CD4-positive, alpha-beta T cell treated with Interleukin-4 for 4 hours (primary cell): ENCODE data around the gene RECQL5.
A peak's percentile ranks its signal among the peaks of the same experiment; 100 is the strongest.
"Not testable (repeated sequence)": the region's sequence is repeated elsewhere in the genome, so short reads cannot be mapped to it uniquely, and the experiment has no call there.

ENCODE experiments used
- DNase-seq: peaks from one replicate; pipeline ENCODE4 v3.0.0-alpha.2; 2020

The RECQL5 gene

DNA sequence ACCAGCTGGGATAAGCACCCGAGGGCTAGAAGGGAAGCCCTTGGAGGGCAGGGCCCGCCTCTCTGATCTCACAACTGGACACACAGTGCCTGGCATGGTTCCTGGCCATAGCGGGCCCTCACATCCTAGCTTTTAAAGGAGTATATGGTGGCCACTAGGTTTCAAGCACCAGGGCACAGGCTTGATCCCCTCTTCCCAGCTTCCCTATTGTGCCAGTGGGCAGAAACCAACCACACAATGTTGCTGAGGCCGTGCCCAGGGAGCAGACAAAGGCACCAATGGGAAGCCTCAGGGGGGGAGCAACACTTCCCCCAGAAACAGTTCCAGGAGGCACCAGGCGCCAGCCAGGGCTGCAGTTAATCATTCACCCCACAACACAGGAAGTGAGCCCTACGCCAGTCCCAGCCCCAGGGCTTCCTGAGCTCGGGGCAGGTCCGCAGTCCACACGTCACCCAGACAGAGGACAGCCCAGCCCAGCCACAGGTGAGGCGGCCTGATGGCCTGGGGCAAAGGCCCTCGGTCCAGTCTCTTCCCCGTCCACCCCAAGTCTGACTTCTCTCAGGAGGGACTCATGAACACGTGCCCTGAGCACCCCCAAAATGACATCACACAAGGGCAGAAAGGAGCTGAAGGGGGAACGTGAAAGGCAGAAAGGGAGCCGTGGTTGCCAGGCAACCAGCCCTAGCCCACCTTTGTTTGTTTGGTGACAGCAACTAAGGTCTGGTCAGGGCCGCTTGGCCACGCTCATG, 20.9 kb downstream of the RECQL5 start:
- DNase-seq: no peak

DNA sequence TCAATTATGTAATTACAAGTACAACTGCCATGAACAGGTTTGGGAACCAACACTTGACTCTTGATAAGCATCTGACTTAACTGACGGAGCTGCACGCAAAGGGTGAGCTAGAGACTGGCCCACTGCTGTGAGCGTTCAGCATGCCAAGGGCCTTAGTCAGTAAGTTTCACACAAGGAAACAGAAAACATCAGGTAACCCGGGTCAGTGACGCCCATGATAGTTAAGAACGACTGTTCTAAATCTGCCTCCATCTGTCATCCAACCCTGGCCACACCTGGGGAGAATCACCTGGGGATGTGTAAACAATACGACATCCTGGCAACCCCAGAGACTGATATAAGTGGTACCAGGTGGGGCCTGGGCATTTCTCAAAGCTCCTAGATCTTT, 21.5 kb downstream of the RECQL5 start:
- DNase-seq: no peak

DNA sequence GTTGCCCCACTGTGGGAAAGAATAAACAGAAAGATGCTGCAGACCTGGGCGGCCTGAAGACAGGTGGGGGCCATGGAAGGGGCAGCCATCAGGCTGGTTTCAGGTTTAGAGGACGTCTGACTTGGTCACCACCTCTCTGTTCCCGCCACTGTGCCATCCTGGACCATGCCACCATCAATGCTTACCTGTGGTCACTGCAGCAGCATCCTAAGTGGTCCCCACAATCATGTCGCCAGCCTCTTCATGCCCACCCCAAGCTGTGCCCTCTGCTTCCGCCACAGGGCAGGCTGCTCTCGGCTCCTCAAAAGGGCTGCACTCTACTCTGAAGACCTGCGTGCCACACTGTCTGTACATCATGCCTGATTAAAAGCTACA, 23.3 kb downstream of the RECQL5 start:
- DNase-seq: no peak

DNA sequence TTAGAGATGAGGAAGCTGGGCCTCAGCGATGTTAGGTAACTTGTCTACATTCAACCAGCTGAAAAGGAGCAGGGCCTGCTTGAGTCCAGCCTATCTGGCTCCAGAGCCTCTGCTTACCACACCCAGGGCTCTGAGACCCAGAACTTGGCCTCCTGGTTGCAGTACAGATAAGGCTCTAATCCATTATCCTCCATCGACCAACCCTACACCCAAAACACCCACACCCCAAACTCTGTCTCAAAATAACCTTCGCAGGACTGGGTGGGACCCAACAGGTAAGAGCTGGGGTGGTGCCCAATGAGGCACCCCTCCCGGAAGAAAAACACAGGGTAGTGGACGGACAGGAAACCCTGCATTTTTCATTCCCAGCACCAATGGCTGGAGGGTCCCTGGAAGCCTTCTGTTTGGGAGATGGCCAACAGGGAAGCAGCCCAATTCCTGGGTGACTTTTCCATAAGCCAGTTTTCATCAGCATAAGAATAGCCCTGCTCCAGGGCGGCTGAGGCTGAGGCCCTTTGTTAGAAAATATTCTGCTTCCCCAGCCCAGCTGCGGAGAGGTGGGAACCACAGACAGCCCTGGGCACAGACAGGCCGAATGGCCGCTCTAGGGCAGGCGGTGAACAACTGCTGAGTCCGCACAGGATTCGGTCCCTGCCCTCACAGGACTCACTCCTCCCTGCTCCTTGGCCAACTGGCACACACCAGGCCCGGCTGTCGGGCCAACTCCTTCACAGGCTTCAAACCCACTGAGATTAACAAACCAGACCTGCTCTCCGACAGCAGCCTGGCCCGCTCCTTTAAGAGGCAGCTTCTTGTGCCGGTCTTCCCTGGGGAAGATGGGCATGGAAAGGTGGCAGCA, 23.9 kb downstream of the RECQL5 start:
- DNase-seq: no peak

DNA sequence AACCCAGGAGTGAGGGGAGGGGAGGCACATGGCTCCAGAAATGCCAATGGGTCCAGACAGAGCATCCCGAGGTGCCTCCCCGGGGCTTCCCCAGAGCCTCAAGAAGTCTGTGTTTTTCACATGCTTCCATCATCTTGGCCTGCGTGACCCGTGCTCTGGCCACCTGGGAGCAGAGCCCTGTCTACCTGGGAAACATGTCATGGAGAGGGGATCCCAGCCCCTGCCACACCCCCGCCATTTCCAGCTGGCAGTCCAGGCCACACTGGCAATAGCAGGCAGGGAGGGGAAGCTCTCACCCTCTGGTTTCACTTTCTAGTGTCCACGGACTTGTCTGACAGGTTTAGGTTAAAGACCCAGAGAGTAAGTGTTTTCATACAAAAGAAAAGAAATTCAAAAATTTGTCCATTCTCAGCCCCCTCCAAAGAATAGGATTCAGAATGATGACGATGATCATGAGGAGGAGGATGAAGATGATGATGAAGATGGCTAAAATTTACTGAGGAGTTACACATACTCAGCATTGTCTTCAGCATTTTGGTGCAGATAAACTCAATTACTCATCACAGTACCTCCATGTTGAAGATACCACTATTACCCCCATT, 24.7 kb downstream of the RECQL5 start:
- DNase-seq: no peak

DNA sequence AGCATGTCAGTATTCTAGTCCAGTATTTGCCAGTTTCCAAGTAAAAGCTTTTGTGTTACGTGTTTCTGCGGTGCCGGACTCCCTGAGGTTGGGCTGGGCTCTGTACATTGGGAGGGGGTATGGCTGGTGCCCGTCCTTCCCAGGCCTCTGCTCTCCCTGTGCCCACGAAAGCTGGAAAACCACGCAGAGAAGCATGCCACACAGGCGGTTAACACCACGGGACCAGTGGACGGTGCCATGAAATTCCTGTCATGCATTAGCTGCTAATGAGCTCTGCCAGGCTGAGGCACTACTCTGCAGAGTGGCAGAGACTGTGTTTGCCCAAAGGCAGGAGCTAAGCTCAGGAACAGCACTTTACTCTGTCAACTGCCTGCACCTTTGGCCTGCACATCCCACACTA, 25.6 kb downstream of the RECQL5 start:
- no peak for DNase-seq

DNA sequence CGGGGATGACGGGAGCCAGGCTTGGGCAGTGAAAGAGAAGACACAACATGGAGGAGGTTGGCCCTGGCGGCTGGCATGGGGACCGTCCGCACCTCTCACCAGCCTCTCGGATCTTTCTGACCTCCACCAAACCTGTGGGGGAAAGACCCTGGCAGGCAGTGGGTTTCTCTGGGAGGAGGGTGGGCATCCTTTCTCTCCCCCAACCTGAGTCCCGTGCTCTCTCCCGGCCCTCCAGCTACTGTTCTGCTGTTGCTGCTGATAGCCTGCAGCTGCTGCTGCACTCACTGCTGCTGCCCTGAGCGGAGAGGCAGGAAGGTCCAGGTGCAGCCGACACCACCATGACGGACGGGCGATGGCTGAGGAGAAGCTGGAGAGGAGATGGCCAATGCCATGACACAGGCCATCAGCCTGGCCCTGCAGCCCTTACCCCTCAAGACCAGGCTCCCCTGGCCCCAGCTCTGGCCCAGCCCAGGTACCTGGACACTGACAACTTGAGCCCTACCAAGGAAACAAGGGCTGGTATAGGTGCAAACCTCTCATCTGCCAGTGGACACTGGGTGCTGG, 26.3 kb downstream of the RECQL5 start:
- DNase-seq: no peak

DNA sequence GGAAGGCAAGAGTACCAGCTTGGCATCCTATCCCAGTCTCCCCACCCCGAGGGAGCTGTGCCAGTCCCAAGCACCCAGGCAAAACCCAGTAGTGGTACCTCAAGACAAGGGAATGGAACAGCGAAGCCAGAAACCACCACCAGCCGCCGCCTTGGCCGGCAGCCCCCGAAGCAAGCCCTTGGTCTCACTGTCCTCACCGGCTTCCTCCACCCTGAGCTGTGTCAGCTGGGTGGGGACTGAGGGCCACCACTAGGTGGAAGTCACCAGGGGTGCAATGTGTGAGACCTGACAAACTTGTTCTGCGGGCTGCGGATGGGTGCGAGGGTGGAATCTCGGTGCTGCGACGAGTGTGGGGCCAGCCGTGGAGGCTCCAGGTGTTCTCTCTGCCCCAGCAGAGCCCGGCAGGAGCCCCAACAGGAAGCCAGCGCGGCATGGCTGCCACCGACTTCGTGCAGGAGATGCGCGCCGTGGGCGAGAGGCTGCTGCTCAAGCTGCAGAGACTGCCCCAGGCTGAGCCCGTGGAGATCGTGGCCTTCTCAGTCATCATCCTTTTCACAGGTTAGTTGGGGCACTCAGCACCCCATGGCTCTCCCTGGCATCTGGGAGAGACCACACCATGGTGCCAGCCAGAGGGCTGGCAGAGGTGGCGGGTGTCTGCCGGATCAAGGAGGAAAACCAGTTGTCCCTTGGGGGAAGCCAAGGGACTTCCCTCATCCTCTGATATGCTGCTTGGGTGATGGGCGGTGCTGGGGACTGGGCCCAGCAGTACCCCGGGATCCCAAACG, 27.0 kb downstream of the RECQL5 start:
- DNase-seq: no peak

DNA sequence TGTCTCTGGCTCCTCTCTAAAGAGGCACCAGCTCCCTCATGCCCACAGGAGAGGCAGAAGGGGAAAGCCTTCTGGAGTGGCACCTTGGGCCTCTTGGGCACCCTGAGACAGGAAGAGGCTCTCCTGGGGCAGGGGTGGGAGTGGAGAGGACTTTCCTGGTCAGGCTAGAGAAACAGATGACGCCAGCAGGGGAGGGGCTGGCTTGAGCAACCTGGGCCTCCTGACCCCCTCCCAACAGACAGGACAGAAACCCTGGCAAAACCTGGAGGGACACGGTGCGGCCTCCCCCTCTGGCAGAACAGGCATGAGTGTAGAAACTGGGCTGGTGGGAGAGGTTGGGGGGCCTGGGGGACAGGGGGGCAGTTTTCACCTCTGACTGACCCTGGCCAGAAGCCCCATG, 27.6 kb downstream of the RECQL5 start:
- no peak for DNase-seq

DNA sequence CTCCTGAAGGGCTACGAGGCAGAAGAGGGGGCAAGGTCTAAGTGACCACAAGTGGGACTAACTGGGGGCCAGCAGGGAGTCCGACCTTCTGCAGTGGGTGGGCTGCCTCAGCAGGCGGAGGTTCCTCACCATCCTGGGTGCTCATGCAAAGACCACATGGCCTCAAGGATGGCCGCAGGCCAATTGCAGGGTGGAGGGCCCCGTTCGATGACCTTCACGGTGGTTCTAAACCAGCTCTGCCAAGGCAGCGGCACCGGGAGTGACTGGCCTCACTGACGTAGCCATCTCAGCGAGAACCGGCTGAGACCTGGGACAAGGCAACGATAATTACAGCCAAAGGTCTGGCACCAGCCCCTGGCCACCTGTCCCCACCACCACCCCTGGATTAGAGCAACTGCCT, 28.1 kb downstream of the RECQL5 start:
- no peak for DNase-seq

DNA sequence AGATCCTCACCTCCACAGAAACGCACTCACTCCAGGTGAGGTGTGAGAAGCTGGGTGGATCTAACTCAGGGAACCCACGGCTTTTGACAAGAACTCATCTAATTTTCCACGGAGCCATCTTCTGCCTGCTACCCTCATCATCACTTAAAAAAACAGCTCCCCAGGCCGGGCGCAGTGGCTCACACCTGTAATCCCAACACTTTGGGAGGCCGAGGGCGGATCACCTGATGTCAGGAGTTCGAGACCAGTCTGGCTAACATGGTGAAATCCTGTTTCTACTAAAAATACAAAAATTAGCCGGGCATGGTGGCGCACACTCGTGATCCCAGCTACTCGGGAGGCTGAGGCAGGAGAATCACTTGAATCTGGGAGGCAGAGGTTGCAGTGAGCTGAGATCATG, 28.9 kb downstream of the RECQL5 start:
- not testable (repeated sequence) for DNase-seq

DNA sequence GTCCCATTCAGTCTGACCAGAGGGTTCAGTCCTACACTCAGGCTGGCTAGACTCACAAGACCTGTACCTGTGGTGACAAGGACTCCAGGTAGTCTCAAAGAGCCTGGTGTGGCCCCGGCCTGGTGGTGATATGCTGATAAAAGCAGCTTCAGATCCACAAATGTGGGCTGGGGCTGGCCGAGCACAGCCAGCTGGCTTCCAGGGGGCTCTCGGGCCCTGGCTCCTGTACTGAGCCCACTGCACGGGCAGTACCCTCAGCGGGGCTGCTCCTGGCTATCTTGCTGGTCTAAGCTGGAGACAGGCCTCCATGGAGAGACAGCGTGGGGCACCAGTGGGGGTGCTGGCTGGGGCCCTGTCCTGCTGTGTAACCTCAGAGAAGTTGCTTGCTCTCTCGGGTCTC, 29.4 kb downstream of the RECQL5 start:
- no peak for DNase-seq

DNA sequence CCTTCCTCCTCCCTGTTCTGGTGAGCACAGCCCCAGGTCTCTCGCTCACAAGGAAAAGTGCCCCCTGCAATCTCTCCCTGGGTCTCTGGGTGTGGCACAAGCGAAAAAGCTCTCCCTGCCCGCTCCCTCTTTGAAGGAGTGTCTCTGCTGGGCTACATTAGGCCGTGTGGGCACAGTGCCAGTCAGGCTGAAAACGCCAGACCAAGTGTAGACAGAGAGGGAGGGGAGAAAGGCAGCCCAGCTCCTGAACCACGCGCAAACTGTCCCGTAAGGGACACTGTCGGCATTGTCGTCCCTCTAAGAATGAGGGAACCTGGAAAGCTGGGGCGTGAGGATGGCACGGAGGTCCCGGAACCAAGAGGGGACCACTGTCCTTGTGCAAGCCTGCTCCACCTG, 29.8 kb downstream of the RECQL5 start:
- DNase-seq: no peak

DNA sequence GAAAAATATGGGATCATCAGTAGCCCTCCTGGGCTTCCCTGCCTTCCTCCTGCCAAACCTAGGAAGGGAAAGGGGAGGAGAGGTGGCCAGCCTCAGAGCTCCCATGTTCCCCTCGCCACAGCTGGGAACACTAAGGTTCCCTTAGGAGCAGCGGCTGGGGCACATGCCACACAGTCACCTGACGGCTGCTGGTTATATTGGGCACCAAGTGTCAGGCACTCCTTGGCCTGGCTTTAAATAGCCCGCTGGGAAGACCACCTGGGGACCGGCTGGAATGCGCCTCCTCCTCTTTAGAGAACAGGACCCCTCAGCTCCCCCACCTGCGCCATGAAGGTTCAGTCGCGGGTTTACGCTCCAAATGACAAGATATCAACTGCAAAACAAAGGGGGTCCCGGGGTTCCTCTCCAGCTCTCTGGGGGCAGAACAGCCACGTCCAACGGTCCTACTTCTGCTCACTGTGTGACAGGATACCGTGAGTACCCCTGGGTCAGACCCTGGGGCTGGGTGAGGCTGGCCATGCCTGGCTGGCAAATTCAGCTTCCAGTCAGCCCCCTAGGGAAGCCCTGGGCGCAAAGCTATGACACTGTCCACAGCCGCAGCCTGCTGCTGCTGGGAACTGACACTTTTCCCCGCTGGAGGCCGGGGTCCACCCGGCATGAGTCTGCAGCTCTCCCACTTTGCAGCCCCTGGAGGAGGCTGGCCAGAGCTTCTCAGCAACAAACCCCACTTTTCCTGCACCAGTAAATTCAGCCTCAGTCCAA, 30.4 kb downstream of the RECQL5 start:
- no peak for DNase-seq

DNA sequence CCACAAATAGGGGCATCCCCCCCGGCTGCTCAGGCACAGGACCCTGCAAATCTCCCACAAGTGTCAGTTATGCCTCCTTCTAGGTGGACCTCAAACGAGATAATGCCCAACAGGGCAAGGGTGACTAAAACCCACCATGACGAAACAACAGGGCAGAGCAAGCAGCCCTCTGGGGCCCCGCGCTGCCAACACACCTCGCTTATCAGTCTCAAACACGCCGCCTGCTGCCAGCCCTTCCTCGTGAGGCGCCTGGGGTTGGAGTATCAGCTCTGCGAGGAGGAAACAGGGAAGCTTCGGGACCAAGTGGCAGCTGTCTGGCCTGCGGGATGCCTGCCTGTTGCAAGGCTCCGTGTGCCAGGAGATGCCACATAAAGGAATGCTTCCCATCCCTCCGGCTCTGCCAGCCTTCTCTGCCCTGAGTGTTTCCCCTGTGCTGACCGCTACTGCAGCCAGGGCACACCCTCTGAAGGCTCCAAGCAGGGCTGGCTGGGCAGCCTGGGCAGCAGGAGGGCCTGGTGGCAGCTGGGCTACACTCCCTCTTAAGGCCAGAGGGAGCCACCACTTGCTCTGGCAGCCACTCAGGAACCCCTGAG, 31.2 kb downstream of the RECQL5 start:
- no peak for DNase-seq

DNA sequence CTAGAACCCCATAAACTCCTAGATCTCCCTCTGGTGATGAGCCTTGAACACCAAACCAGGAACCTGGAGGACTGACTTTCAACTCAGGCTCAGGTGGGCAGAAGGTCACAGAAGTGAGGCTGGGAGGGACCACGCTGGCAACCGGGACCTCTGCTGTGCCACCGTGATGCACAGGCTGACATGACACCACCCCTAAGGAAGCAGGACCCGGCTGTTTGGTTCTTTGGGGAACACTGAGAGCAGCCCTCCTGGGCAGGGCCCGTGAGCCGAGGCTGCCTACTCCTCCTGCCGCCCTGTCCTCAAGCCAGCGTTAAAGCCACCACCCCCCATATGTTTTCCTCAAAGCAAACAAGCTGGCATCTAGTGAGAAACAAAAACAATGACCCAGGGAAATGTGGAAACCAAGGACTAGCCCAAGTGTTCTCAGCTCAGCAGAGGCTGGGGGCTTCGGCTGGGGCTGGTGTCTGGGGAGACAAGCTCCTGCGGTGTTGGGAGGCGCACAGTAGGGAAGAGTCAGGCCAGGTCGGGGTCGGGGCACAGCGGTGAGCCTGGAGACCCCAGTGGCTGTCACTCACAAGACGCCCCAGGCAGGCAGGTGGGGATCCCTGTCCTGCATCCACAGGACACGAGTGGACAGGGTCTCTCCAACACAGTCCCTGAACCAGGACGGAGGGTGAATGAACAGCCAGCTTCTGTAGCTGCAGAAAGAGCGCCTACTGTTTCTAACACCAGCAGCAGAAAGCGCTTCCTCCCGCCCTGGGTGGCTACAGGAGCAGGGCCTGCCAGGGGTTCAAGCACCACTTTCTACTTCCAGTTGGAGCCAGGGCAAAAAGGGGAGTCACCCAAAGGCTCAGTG, 32.0 kb downstream of the RECQL5 start:
- no peak for DNase-seq

DNA sequence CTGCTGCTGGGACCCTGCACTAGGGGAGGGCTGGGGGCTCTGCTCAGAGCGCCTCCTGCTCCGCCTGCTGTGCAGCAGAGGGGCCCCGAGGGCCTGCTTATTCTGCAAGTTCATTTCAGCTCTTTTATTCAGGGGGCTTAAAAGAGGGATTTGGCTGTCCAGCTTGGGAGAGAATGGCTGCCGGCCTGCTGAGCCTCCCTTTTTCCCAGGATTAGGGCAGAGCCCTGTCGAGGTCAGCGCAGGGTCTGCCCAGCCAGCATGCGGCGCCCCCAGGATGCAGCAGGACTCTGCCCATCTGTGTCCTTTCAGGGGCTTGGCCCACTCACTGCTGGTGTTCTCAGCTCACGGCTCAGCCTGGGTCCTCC, 32.6 kb downstream of the RECQL5 start:
- DNase-seq: no peak

DNA sequence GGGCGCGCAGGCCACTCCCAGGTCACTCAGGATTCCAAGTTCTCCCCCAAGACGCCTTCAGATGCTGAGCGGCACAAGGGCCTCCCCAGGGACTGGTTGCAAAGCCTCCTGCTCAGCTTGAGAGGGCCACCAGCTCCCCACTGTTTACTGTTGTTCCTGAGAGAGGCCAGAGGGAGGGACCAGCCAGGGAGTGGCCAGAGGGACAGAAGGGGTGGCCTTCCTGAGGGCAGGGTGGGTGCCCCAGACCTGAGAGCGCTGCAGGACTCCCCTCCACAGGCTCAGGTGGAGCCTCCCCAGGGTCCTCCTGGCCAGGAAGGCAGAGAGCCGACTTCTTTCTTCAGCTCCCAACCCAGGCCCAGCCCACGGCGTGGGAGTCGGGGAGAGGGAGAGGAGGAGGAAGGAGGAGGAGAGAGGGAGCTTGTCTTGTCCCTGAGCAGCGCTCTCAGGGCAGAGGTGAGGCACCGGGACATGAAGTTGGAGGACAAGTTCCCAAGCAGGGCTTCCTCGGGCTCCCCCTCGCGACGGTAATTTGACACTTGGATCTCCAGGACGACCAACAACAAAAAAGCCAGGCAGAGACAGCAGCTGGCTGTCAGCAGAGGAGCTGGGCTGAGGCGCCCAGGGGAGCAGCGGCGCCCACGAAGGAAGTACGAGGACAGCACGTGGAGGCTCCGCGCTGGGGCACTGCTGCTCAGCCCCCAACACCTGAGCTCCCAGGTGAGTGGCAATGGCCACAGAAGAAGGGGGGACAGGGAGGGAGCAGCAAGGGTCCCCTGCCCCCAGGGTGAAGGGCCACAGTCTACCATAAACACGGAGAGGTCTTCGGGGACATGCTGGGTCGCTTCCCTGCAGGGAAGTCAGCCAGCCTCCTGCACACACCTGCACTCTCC, 33.2 kb downstream of the RECQL5 start:
- DNase-seq: peak; percentile 29

DNA sequence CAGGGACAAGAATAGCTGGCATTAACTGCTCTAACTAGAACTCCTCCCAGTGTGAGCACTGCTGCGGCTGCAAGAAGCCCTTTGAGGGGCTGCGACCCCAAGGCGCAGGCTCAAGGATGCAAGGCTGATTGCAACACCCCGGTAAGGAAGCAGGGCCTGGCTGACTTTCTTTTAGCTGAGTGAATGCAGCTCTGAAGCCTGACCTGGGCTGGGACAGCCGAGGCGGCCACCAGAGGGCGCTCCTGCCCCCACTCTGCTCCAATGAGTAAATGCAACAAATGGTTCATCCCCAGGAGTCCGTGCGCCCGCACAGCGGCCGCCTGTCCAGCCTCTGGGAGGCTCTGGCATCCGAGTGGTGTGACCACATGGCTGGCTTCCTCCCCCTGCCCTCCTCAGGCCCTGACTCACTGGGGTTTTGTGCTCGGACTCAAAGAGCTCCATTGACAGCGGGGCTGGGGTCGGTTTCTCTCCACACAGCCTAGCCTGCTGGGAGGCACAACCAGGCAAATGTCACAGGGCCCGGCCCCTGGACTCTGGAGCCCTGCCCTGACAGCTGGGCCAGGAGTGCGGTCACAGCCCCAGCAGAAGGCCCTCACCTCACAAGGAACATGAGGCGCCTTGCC, 34.0 kb downstream of the RECQL5 start, which contains the start of gene SMIM5:
SMIM5 (plus strand) TSS at position 572 of the 623 bp plus-strand sequence. CDS start 6,768 bp downstream, outside the sequence.
- DNase-seq: peak; percentile 77
